Endothelial cell of umbilical vein (primary cell): ENCODE results near the gene GANC. TPM values are rescaled to one million over a fixed set of nuclear protein-coding genes. Genes with fewer than 3 reads are reported as not detected.

Source experiments
- BruUV-seq: library from RNA; stranded (reverse); fragments of 400-500 nt; replicated peaks from 2 replicates; lab custom pipeline; 2021; lab: Mats Ljungman, UMichigan
- CTCF ChIA-PET: fragments of 300-600, 350-600 bp; sonication (Branson Sonifier 250); formaldehyde crosslinking; loops from one replicate; lab custom pipeline; 2021; ENCODE audit warnings: antibody characterized with exemption, inconsistent platforms; lab: Charles Lee
- POLR2A ChIA-PET: fragments of 300-600, 350-600 bp; sonication (Branson Sonifier 250); formaldehyde crosslinking; loops from one replicate; lab custom pipeline; 2021; ENCODE audit warnings: antibody characterized with exemption, inconsistent platforms; lab: Charles Lee
- DNase-seq: peaks from one replicate; pipeline ENCODE4 v3.0.0-alpha.2; 2011; ENCODE audit warnings: low read depth, low spot score
- FAIRE-seq: peaks from 2 replicates; lab custom pipeline; 2011; peaks lifted over from hg19 to GRCh38; lab: Jason Lieb, UNC
- H2AFZ ChIP-seq: 2 replicates; pipeline ENCODE4 v1.6.0; 2012; ENCODE audit warnings: low read depth, low read length, control low read depth, inconsistent platforms
- H3K27ac ChIP-seq: 2 replicates; pipeline ENCODE4 v1.5.1; 2011; ENCODE audit warnings: low read depth, mild to moderate bottlenecking, control low read depth, low read length, moderate library complexity; ENCODE audit not compliant: insufficient read depth
- H3K27me3 ChIP-seq, 2 experiments: 2 replicates each; pipeline versions ENCODE4 v1.6.0 to v1.6.1; 2011; ENCODE audit warnings: low read length in 2 of 2, mixed read lengths in 1 of 2; ENCODE audit not compliant: control insufficient read depth in 2 of 2, insufficient read depth in 2 of 2
- H3K36me3 ChIP-seq, 2 experiments: 2 replicates in 1 of 2; 3 replicates in 1 of 2; pipeline ENCODE4 v1.5.1; 2011; ENCODE audit warnings: low read length in 2 of 2, mild to moderate bottlenecking in 1 of 2, moderate library complexity in 1 of 2; ENCODE audit not compliant: control insufficient read depth in 2 of 2, insufficient read depth in 2 of 2; ENCODE audit errors: extremely low read depth in 1 of 2
- H3K4me1 ChIP-seq: 3 replicates; pipeline ENCODE4 v1.5.1; 2011; ENCODE audit warnings: mild to moderate bottlenecking, low read length; ENCODE audit not compliant: control insufficient read depth, insufficient read depth; ENCODE audit errors: extremely low read depth
- H3K4me2 ChIP-seq: 2 replicates; pipeline ENCODE4 v1.6.1; 2011; ENCODE audit warnings: low read length, control low read depth, mixed read lengths; ENCODE audit not compliant: insufficient read depth
- H3K4me3 ChIP-seq, 3 experiments: fragments of 200-600 bp in 1 of 3; sonication (generic), shearing (Covaris generic) in 1 of 3; replicated peaks in 1 of 3; 2 replicates each; pipeline ENCODE4 v1.5.1; 2011 to 2016; ENCODE audit warnings: control low read depth in 3 of 3, low read length in 3 of 3, mild to moderate bottlenecking in 2 of 3, inconsistent platforms in 1 of 3, low read depth in 1 of 3, moderate library complexity in 1 of 3; ENCODE audit not compliant: insufficient read depth in 1 of 3
- H3K79me2 ChIP-seq: 2 replicates; pipeline ENCODE4 v1.6.0; 2012; ENCODE audit warnings: low read length, inconsistent platforms; ENCODE audit not compliant: control insufficient read depth, insufficient read depth
- H3K9ac ChIP-seq: replicated peaks from 2 replicates; pipeline ENCODE3; 2011; ENCODE audit warnings: low read length, control low read depth; ENCODE audit not compliant: insufficient read depth; ENCODE audit errors: extremely low read depth
- H3K9me1 ChIP-seq: replicated peaks from 3 replicates; pipeline ENCODE4 v1.6.0; 2011; ENCODE audit warnings: mild to moderate bottlenecking, low read length; ENCODE audit not compliant: control insufficient read depth, insufficient read depth; ENCODE audit errors: extremely low read depth
- H3K9me3 ChIP-seq: replicated peaks from 2 replicates; pipeline ENCODE4 v1.5.1; 2012; ENCODE audit warnings: low read length, inconsistent platforms; ENCODE audit not compliant: control insufficient read depth, insufficient read depth
- H4K20me1 ChIP-seq: replicated peaks from 2 replicates; pipeline ENCODE3; 2011; ENCODE audit warnings: mild to moderate bottlenecking, low read length; ENCODE audit not compliant: control insufficient read depth, insufficient read depth; ENCODE audit errors: extremely low read depth
- CTCF ChIP-seq, 2 donors: IDR thresholded peaks; 1 replicate in 1 of 2; 2 replicates in 1 of 2; pipeline ENCODE4 v1.5.1; 2011; ENCODE audit warnings: low read length in 2 of 2, mild to moderate bottlenecking in 2 of 2, moderate library complexity in 2 of 2, control low read depth in 1 of 2, inconsistent platforms in 1 of 2, low read depth in 1 of 2; ENCODE audit not compliant: insufficient read depth in 1 of 2; ENCODE audit errors: extremely low read depth in 1 of 2
- EZH2 ChIP-seq: IDR thresholded peaks from 2 replicates; pipeline ENCODE4 v1.6.1; 2012; ENCODE audit warnings: borderline replicate concordance, low read depth, mild to moderate bottlenecking, moderate library complexity, low read length, inconsistent platforms; ENCODE audit not compliant: severe bottlenecking
- FOS ChIP-seq: IDR thresholded peaks from 2 replicates; pipeline ENCODE4 v1.6.1; 2011; ENCODE audit warnings: mild to moderate bottlenecking, low read length, moderate library complexity, borderline replicate concordance; ENCODE audit not compliant: insufficient read depth
- GATA2 ChIP-seq: IDR thresholded peaks from 2 replicates; pipeline ENCODE4 v1.7.0; 2011; ENCODE audit warnings: low read depth, mild to moderate bottlenecking, moderate library complexity, mixed read lengths, low read length; ENCODE audit not compliant: insufficient read length, insufficient read depth
- JUN ChIP-seq: IDR thresholded peaks from 2 replicates; pipeline ENCODE4 v1.6.1; 2011; ENCODE audit warnings: borderline replicate concordance, low read depth; ENCODE audit not compliant: insufficient read length, insufficient read depth
- MAX ChIP-seq: IDR thresholded peaks from 2 replicates; pipeline ENCODE4 v1.6.1; 2011; ENCODE audit not compliant: insufficient read depth, insufficient read length
- MYC ChIP-seq: IDR thresholded peaks from one replicate; pipeline ENCODE4 v1.6.1; 2011; ENCODE audit warnings: mild to moderate bottlenecking, low read depth, low read length
- POLR2A ChIP-seq: IDR thresholded peaks from 2 replicates; pipeline ENCODE4 v1.6.1; 2012; ENCODE audit warnings: low read depth, mild to moderate bottlenecking, control low read depth, low read length
- POLR2AphosphoS5 ChIP-seq: IDR thresholded peaks from 2 replicates; pipeline ENCODE4 v1.6.1; 2012; ENCODE audit warnings: low read depth, mild to moderate bottlenecking, control low read depth, low read length, moderate library complexity; ENCODE audit not compliant: insufficient read depth
- dilution Hi-C: fragments of 300-500 bp; cut with MboI; formaldehyde crosslinking; loops from one replicate; pipeline ENCODE4 v1.15.0; 2019; ENCODE audit warnings: low sequenced_read_pairs; ENCODE audit not compliant: extremely low pct_ligation_motif_present
- intact Hi-C: fragments of 100-400 bp; cut with micrococcal nuclease; formaldehyde crosslinking; loops from one replicate; pipeline ENCODE4 v1.10.0; 2022
- polyA plus RNA-seq, 4 experiments: library from polyadenylated mRNA; depleted of rRNA in 3 of 4; stranded (reverse) in 3 of 4; unstranded in 1 of 4; fragments of >200 nt; gene quantifications; 2 replicates each; pipeline versions ENCODE4 v1.2.1 to v1.2.3, GENCODE V29; 2011 to 2012; ENCODE audit warnings: missing spikeins in 1 of 4
- total RNA-seq: library from RNA; stranded (reverse); gene quantifications from 2 replicates; pipeline ENCODE4 v1.2.3, GENCODE V29; 2021

Gene GANC
- total and polyA plus RNA-seq, 2 donors (not counting 3 experiments of a cell fraction or from before 2014, with no cell fraction given) = 8.5 to 17.8 TPM

GRCh38 chr15:42226648-42227047 lies 46.4 kb upstream of the GANC start:
- H3K27me3 ChIP-seq = no peaks in the 10 kb centered on the region
- ChIA-PET CTCF (interaction anchor here (0.7 kb wide), 1 partner anchor 12 kb away, joined by 3 read pairs; no protein-coding TSS in a partner anchor), POLR2A (no interaction called here)
- H3K27ac ChIP-seq = no peak overlapping the region
- H3K4me2 ChIP-seq = no peak overlapping the region
- DNase-seq (no peak), FAIRE-seq (no peak)
- intact Hi-C loops = no loop called here
- H3K9ac ChIP-seq = no peak overlapping the region
- no peaks in the 10 kb centered on the region for H3K79me2 ChIP-seq
- BruUV-seq = no TSS peak
- TF ChIP-seq MAX = no peak
- no peak for TF ChIP-seq FOS
- no peak for TF ChIP-seq EZH2
- no peak for TF ChIP-seq POLR2A
- no peak for TF ChIP-seq JUN
- TF ChIP-seq POLR2AphosphoS5 = no peak
- TF ChIP-seq GATA2 = no peak
- TF ChIP-seq CTCF (IDR thresholded peaks at IDR 0.05; ENCODE audit: extremely low read depth in 1 of 2, insufficient read depth in 1 of 2, low read depth in 1 of 2, low read length in 2 of 2) = no peak
- TF ChIP-seq MYC = no peak
- peaks cover 12 to 23% of the 10 kb centered on the region in 2 experiments for H3K36me3 ChIP-seq
- no peaks in the 10 kb centered on the region for H3K4me1 ChIP-seq
- dilution Hi-C loops = no loop called here
- H2AFZ ChIP-seq = no peak overlapping the region
- no peaks in the 10 kb centered on the region for H3K9me1 ChIP-seq
- H3K9me3 ChIP-seq = no peaks in the 10 kb centered on the region
- H4K20me1 ChIP-seq = no peaks in the 10 kb centered on the region
- no peak overlapping the region for H3K4me3 ChIP-seq
